Measurements from ENCODE around the gene MAPKAP1.

MAPKAP1 gene

DNA sequence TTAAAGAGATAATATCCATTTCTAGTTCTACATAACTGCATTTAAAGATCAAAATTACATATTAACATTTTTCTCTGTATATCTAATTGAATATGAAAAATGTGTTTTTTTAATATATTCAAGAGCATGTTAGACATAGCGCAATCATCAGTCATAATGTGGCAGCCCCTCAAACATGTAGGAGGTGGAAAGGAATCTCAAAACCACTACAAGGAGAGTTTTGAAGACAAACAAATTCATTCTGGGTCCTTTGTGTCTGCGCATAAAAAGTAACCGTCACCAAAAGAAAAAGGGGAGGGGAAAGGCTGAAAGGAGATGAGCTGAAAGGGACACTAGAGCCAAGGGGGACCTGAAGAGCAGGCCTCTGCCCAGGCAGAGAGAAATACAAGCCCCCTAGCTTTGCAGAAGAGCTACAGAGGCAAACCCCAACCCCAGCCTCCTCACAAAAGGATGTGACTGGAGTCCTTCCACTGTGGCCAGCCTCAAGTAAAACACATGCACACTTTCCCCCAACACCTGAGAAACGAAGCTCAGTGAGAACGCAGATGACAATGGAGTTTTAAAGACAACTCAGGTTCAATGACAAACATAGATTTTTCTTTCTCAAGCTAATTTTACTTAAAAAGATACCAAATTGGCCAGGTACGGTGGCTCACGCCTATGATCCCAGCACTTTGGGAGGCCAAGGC, 62.0 kb downstream of the MAPKAP1 start:
- no peak for DNase-seq

DNA sequence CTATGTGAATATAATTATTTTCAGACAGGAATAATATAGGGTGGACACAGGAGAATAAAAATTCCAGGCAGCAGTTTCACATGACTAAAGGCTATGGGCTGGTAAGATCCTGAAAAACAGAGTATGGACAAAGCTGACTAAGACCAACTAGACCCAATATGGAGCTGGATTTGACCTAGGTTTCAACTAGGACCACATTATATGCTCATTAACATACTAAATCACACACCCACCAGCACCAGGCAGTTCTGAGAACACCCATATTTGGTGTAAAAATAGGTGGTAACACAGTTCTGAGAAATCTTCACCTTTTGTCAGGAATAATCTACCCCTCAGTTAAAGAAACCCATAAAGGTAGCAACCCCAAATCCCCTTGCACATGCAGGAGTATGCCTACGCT, 64.7 kb downstream of the MAPKAP1 start:
- no peak for DNase-seq

GRCh38 chr9:125639057-125639456, 68.0 kb downstream of the MAPKAP1 start:
- no peak for DNase-seq

DNA sequence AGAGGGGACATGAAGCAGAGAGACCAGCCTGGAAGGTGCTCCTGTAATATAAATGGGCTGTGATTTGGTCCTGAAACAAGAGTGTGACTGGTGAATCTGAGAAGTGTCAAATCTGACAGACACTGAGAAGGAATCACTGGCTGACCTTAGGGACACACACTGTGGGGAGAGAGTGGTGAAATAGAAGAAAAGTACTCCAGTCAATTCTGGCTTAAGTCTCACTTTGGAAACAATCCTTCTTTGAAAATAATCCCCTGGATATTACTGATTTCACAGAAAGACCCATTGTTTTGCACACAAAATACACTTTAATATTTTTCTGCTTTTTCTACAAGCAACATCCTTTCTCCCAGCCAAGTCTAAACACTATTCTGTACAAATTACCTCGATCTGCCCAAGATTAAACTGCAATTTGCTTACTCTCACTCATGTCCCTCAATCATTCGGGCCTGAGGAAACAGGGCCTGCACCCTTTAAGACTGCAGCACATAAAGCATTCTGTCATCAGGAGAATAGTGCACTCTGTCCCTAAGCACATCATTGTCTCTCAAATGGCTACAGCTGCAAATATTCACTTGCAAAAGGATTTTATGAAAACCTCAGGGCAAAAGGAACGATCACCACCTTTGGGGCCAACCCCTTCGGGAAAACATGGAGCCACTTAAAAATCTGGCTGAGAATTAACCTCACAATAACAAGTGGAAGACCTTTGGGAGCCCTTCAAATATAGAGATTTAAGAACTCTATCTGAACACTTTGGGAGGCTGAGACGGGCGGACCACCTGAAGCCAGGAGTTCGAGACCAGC, 68.6 kb downstream of the MAPKAP1 start:
- DNase-seq, result no peak

GRCh38 chr9:125637241-125637640, 69.8 kb downstream of the MAPKAP1 start:
- DNase-seq, result no peak

DNA sequence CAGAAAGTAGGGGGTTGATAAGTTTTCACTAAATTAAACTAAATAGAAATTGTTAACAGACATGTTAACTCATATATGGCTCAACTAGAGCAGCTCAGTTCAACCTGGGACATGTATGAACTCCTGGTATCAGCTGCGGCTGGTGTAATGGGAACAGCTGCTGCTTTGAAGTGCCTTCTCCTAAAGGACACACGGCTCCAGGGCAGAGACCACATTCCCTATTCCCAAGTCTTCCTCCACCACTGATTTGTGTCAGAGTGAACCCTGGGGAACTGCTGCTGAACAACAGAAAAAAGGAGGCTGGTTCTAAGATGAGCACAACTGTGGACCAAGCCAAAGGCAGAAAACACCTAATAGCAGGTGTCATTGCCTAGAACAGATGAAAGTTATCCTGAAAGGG, 71.1 kb downstream of the MAPKAP1 start:
- no peak for DNase-seq

- no peak for DNase-seq
These were observed 72.8 kb downstream of the MAPKAP1 start for GRCh38 chr9:125634040-125634717.

GRCh38 chr9:125633116-125633745, 73.8 kb downstream of the MAPKAP1 start:
- peak in 1 of 58 donors; percentile 26 for DNase-seq

DNA sequence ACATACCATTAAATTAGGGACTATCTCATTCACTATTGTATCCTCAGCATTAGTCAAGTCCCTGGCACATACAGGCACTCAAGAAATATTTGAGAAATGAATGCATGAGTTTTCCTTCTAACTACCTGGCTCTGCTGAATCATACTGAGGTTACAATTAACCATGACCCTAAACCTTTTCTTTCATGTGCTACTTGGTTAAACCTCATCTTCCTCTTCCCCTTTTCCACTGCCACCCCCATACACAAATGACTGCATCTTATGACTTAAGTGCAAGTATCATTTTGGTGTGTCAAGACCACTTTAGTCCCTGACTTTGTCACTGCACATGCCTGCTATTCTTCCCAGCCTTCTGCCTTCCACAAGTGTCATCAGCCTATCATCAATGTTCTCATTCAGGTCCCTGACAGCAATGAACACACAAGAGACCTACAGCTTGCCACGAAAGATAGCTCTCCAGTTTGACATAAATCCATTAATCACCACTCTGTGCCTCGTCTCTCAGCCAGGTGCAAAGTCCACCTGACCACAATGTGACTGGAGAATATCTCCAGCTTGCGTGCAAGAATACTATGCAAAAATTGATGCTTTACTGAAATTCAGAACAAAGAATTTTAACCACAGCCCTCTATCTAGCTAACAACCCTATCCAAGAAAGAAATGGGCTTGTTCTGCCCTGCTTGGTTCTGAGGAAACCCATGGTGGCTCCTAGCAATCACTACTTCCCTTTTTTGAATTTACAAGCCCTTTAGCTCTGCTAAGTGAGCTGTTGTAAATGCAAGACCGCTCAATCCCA, 74.5 kb downstream of the MAPKAP1 start:
- DNase-seq, result no peak

DNA sequence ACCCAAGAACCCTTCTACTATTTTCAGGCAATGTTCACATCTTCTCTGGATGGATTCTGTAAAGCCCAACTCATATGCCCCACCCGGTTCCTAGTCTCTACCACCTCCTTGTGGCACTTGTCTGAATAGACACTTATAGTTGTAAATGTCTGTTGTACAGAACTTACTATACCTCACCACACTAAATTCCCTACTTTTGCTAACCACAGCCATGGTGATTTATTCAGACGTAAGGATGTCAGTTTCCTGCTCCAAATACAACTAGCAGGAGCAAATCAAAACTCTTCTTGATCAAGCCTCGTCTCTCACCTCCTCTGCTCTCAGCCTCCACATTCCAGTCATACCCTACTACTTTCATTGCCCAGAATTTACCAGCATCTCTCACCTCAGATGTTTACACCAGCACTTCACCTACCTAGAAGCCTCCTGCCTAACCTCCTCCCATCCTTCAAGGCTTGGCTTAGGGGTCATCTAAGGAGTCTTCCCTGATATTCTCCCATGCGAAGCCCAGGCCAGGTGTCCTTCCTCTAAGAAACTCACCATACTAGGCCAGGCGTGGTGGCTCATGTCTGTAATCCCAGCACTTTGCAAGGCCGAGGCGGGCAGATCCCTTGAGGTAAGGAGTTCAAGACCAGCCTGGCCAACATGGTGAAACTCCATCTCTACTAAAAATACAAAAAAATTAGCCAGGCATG, 75.5 kb downstream of the MAPKAP1 start:
- DNase-seq, result peak in 2 of 58 donors; percentile 4 to 5

DNA sequence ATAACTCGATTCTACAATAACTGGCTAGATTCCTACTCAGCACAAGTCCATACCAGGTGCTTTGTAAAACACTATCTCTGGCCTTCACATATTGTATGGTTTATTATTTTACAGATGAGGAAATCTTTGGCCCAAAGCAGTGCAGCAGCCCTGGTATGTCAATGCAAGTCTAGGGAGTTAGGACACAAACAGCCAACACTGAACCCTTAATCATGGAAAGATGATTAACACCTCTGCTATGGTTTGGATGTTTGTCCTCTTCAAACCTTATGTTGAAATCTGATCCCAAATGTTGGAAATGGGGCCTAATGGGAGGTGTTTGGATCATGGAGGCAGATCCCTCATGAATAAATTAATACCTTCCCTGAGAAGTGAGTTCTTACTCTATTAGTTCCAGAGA, 76.6 kb downstream of the MAPKAP1 start:
- no peak for DNase-seq

DNA sequence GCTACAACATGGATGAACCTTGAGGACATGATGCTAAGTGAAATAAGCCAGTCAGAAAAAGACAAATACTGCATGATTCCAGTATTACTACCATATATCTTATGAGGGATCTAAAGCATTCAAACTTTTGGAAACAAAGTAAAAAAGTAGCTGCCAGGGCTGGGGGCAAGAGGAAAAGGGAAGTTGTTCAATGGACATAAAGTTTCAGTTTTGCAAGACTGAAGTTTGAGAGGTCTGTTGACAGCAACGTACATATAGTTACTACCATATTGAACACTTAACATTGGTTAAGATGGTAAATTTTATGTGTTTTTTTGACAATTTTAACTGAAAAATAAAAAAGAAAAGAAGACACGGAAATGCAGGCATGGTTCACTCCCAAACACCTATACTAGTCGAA, 77.6 kb downstream of the MAPKAP1 start:
- no peak for DNase-seq

- DNase-seq, result no peak
These were observed 80.8 kb downstream of the MAPKAP1 start for GRCh38 chr9:125626187-125626586.

GRCh38 chr9:125621170-125621569, 85.8 kb downstream of the MAPKAP1 start:
- no peak for DNase-seq

DNA sequence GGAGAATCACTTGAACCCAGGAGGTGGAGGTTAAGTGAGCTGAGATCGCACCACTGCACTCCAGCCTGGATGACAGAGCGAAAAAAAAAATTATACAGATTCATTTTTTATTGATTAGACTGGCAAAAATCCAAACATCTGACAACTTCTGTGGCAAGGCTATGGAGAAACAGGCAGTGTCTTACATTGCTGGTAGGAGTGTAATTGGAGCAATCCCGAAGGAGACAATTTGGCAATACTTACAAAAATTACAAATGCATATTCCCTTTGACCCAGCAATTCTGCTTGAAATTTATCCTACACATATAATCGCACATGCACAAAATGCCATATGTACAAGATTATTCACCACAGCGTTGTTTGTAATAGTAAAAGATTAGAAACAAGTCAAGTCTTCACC, 86.8 kb downstream of the MAPKAP1 start:
- no peak for DNase-seq

- no peak for DNase-seq
These were observed 89.9 kb downstream of the MAPKAP1 start for GRCh38 chr9:125617087-125617486.

DNA sequence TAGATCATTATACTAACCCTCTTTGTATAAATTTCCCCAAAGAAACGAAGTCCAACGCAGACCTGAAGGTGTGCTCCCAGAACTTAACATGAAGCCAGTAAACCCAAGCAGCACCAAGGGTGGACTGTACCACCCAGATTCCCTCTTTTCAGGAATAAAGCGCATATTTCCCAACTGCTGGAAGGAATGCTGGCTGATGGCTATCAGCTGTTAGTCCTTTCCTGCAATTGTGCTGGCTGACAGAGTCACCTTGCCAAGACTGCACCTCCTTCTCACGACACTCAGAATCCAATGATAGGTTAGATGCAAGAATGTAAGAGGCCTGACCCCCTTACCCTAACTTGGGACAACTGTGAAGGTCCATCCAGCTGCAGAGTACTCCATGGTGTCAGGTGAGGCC, 93.9 kb downstream of the MAPKAP1 start:
- no peak for DNase-seq

DNA sequence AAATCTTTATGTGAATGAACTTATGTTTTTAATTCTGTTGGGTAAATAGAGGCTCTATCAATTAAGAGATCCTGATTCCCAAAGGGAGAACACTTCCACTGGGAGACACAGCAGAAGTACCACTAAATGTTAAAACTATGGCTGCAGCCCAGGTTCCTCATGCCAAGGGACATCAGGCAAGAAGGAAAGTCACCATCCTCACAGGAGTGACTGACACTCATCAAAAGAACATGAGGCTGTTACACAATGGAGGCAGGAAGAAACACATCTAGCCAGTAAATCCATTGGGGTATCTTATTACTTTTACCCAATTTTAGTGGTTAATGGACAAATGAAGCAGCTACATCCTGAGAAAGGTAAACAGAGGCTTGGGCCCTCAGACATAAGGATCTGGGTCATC, 94.4 kb downstream of the MAPKAP1 start:
- no peak for DNase-seq

GRCh38 chr9:125611121-125611765, 95.8 kb downstream of the MAPKAP1 start:
- DNase-seq, result no peak

- no peak for DNase-seq
These were observed 97.3 kb downstream of the MAPKAP1 start for GRCh38 chr9:125609744-125610143.
